ENCODE data around the gene MACROD1.

Gene MACROD1

GRCh38 chr11:64065141-64065465 is 100.8 kb downstream of the MACROD1 start:
- Mint-ChIP-seq H3K4me1 (ENCODE audit: low read depth) (peaks cover 12% of the 10 kb centered on the region), H3K9me3 (ENCODE audit: low read depth) (no peaks in the 10 kb centered on the region), H3K36me3 (no peaks in the 10 kb centered on the region), H3K27ac (no peak overlapping the region), H3K4me3 (no peak overlapping the region), H3K27me3 (peaks cover 1% of the 10 kb centered on the region)

- no peak overlapping the region for H3K27ac Mint-ChIP-seq
- peaks cover 12% of the 10 kb centered on the region for H3K4me1 Mint-ChIP-seq (ENCODE audit: low read depth)
- H3K27me3 Mint-ChIP-seq = peaks cover 1% of the 10 kb centered on the region
- H3K4me3 Mint-ChIP-seq = no peak overlapping the region
- H3K36me3 Mint-ChIP-seq = no peaks in the 10 kb centered on the region
- no peaks in the 10 kb centered on the region for H3K9me3 Mint-ChIP-seq (ENCODE audit: low read depth)
Measured at GRCh38 chr11:64064374-64065140, 101.4 kb downstream of the MACROD1 start.

GRCh38 chr11:64063777-64064176 is 102.1 kb downstream of the MACROD1 start:
- H3K36me3 Mint-ChIP-seq = no peaks in the 10 kb centered on the region
- H3K27me3 Mint-ChIP-seq = peaks cover 1% of the 10 kb centered on the region
- no peak overlapping the region for H3K27ac Mint-ChIP-seq
- no peak overlapping the region for H3K4me3 Mint-ChIP-seq
- H3K9me3 Mint-ChIP-seq (ENCODE audit: low read depth) = no peaks in the 10 kb centered on the region
- peaks cover 12% of the 10 kb centered on the region for H3K4me1 Mint-ChIP-seq (ENCODE audit: low read depth)

GRCh38 chr11:64062185-64063039 is 103.5 kb downstream of the MACROD1 start:
- Mint-ChIP-seq H3K9me3 (ENCODE audit: low read depth) (no peaks in the 10 kb centered on the region), H3K36me3 (no peaks in the 10 kb centered on the region), H3K4me3 (peak overlapping the region; percentile 66)

GRCh38 chr11:64060861-64061444 is 105.0 kb downstream of the MACROD1 start:
- Mint-ChIP-seq H3K27me3 (peaks cover 1% of the 10 kb centered on the region), H3K36me3 (no peaks in the 10 kb centered on the region), H3K4me1 (ENCODE audit: low read depth) (peaks cover 5% of the 10 kb centered on the region), H3K27ac (no peak overlapping the region), H3K4me3 (peak overlapping the region; percentile 83), H3K9me3 (ENCODE audit: low read depth) (no peaks in the 10 kb centered on the region)

More at GRCh38 chr11:64062185-64063039, 103.5 kb downstream of the MACROD1 start:
- Mint-ChIP-seq H3K27ac (no peak overlapping the region), H3K27me3 (peaks cover 1% of the 10 kb centered on the region), H3K4me1 (ENCODE audit: low read depth) (peaks cover 9% of the 10 kb centered on the region)

- H3K36me3 Mint-ChIP-seq = no peaks in the 10 kb centered on the region
- H3K27ac Mint-ChIP-seq = no peak overlapping the region
- H3K9me3 Mint-ChIP-seq (ENCODE audit: low read depth) = no peaks in the 10 kb centered on the region
- peaks cover 5% of the 10 kb centered on the region for H3K4me1 Mint-ChIP-seq (ENCODE audit: low read depth)
- H3K4me3 Mint-ChIP-seq = peak overlapping the region; percentile 73
- peaks cover 1% of the 10 kb centered on the region for H3K27me3 Mint-ChIP-seq
Measured at GRCh38 chr11:64060263-64060860, 105.6 kb downstream of the MACROD1 start.

GRCh38 chr11:64059339-64060140 is 106.4 kb downstream of the MACROD1 start:
- H3K4me1 Mint-ChIP-seq (ENCODE audit: low read depth) = peaks cover 5% of the 10 kb centered on the region
- peaks cover 1% of the 10 kb centered on the region for H3K27me3 Mint-ChIP-seq
- no peak overlapping the region for H3K27ac Mint-ChIP-seq
- H3K4me3 Mint-ChIP-seq = no peak overlapping the region
- H3K36me3 Mint-ChIP-seq = no peaks in the 10 kb centered on the region
- no peaks in the 10 kb centered on the region for H3K9me3 Mint-ChIP-seq (ENCODE audit: low read depth)

GRCh38 chr11:64058494-64058893 is 107.4 kb downstream of the MACROD1 start:
- Mint-ChIP-seq H3K4me1 (ENCODE audit: low read depth) (peaks cover 5% of the 10 kb centered on the region), H3K4me3 (no peak overlapping the region), H3K36me3 (no peaks in the 10 kb centered on the region), H3K27me3 (peaks cover 1% of the 10 kb centered on the region), H3K27ac (no peak overlapping the region), H3K9me3 (ENCODE audit: low read depth) (no peaks in the 10 kb centered on the region)

GRCh38 chr11:64057890-64058289 is 108.0 kb downstream of the MACROD1 start:
- Mint-ChIP-seq H3K36me3 (no peaks in the 10 kb centered on the region), H3K27me3 (peaks cover 1% of the 10 kb centered on the region), H3K27ac (no peak overlapping the region), H3K4me3 (no peak overlapping the region), H3K9me3 (ENCODE audit: low read depth) (no peaks in the 10 kb centered on the region), H3K4me1 (ENCODE audit: low read depth) (peaks cover 5% of the 10 kb centered on the region)

- H3K27me3 Mint-ChIP-seq = peaks cover 1% of the 10 kb centered on the region
- no peaks in the 10 kb centered on the region for H3K9me3 Mint-ChIP-seq (ENCODE audit: low read depth)
- H3K36me3 Mint-ChIP-seq = no peaks in the 10 kb centered on the region
- H3K4me1 Mint-ChIP-seq (ENCODE audit: low read depth) = peaks cover 3% of the 10 kb centered on the region
- H3K4me3 Mint-ChIP-seq = no peak overlapping the region
- no peak overlapping the region for H3K27ac Mint-ChIP-seq
Measured at GRCh38 chr11:64056861-64057260, 109.1 kb downstream of the MACROD1 start.

- Mint-ChIP-seq H3K9me3 (ENCODE audit: low read depth) (no peaks in the 10 kb centered on the region), H3K27me3 (peaks cover 1% of the 10 kb centered on the region), H3K4me3 (no peak overlapping the region), H3K36me3 (no peaks in the 10 kb centered on the region), H3K4me1 (ENCODE audit: low read depth) (peaks cover 1% of the 10 kb centered on the region), H3K27ac (no peak overlapping the region)
Measured at GRCh38 chr11:64056213-64056785, 109.6 kb downstream of the MACROD1 start.

- no peaks in the 10 kb centered on the region for H3K4me1 Mint-ChIP-seq (ENCODE audit: low read depth)
- H3K27me3 Mint-ChIP-seq = no peaks in the 10 kb centered on the region
- no peaks in the 10 kb centered on the region for H3K36me3 Mint-ChIP-seq
- no peak overlapping the region for H3K4me3 Mint-ChIP-seq
- H3K9me3 Mint-ChIP-seq (ENCODE audit: low read depth) = no peaks in the 10 kb centered on the region
- no peak overlapping the region for H3K27ac Mint-ChIP-seq
Measured at GRCh38 chr11:64055077-64055476, 110.8 kb downstream of the MACROD1 start.

- H3K4me3 Mint-ChIP-seq = no peak overlapping the region
- H3K9me3 Mint-ChIP-seq (ENCODE audit: low read depth) = no peaks in the 10 kb centered on the region
- H3K36me3 Mint-ChIP-seq = no peaks in the 10 kb centered on the region
- no peak overlapping the region for H3K27ac Mint-ChIP-seq
- no peaks in the 10 kb centered on the region for H3K27me3 Mint-ChIP-seq
- H3K4me1 Mint-ChIP-seq (ENCODE audit: low read depth) = no peaks in the 10 kb centered on the region
Measured at GRCh38 chr11:64053699-64054098, 112.2 kb downstream of the MACROD1 start.

Data from activated naive CD8-positive, alpha-beta T cell (primary cell).